NCI-H2029 treated with DMSO at 0.1 percent for 48 hours (cell line): ENCODE data around the gene RWDD4.
"Not testable (repeated sequence)": the region's sequence is repeated elsewhere in the genome, so short reads cannot be mapped to it uniquely, and the experiment has no call there.

Experiments
- DNase-seq: peaks from one replicate; lab custom pipeline; 2025; lab: John Stamatoyannopoulos, UW

The RWDD4 gene

GRCh38 chr4:183635741-183636140 lies 23.2 kb downstream of the RWDD4 start:
- DNase-seq = no peak

- DNase-seq = no peak
Measured at GRCh38 chr4:183635321-183635720, 23.7 kb downstream of the RWDD4 start.

GRCh38 chr4:183633476-183634400 lies 25.2 kb downstream of the RWDD4 start:
- no peak for DNase-seq

- no peak for DNase-seq
Measured at GRCh38 chr4:183632689-183633088, 26.3 kb downstream of the RWDD4 start.

GRCh38 chr4:183631577-183632198 lies 27.3 kb downstream of the RWDD4 start:
- DNase-seq = no peak

GRCh38 chr4:183627979-183628588 lies 30.9 kb downstream of the RWDD4 start:
- DNase-seq = no peak

GRCh38 chr4:183627286-183627685 lies 31.7 kb downstream of the RWDD4 start:
- DNase-seq = not testable (repeated sequence)

GRCh38 chr4:183626168-183626567 lies 32.8 kb downstream of the RWDD4 start:
- no peak for DNase-seq

- DNase-seq = no peak
Measured at GRCh38 chr4:183624548-183624947, 34.4 kb downstream of the RWDD4 start.

GRCh38 chr4:183621875-183622274 lies 37.1 kb downstream of the RWDD4 start:
- DNase-seq = no peak

- DNase-seq = no peak
Measured at GRCh38 chr4:183620421-183620820, 38.6 kb downstream of the RWDD4 start.

GRCh38 chr4:183618681-183619080 lies 40.3 kb downstream of the RWDD4 start:
- DNase-seq = no peak

GRCh38 chr4:183617075-183617474 lies 41.9 kb downstream of the RWDD4 start:
- no peak for DNase-seq

GRCh38 chr4:183612329-183613250 lies 46.4 kb downstream of the RWDD4 start:
- DNase-seq = no peak

- no peak for DNase-seq
Measured at GRCh38 chr4:183611210-183611830, 47.7 kb downstream of the RWDD4 start.

GRCh38 chr4:183610613-183611012 lies 48.4 kb downstream of the RWDD4 start:
- DNase-seq = no peak

- DNase-seq = no peak
Measured at GRCh38 chr4:183610033-183610432, 49.0 kb downstream of the RWDD4 start.

- no peak for DNase-seq
Measured at GRCh38 chr4:183609151-183609550, 49.8 kb downstream of the RWDD4 start.

GRCh38 chr4:183607894-183608293 lies 51.1 kb downstream of the RWDD4 start:
- no peak for DNase-seq

GRCh38 chr4:183602557-183603027 lies 56.4 kb downstream of the RWDD4 start:
- no peak for DNase-seq

- no peak for DNase-seq
Measured at GRCh38 chr4:183601381-183601780, 57.6 kb downstream of the RWDD4 start.
